GM06990 (cell line): ENCODE results near the gene BTBD7.

Source experiments
- DNase-seq: peaks from one replicate; pipeline ENCODE4 v3.0.0-alpha.2; 2011; ENCODE audit not compliant: insufficient read length; ENCODE audit errors: extremely low read depth
- H3K27me3 ChIP-seq: replicated peaks from 2 replicates; pipeline ENCODE4 v1.6.0; 2011; ENCODE audit warnings: low read length; ENCODE audit not compliant: control insufficient read depth, insufficient read depth
- H3K36me3 ChIP-seq: 2 replicates; pipeline ENCODE4 v1.5.1; 2011; ENCODE audit warnings: low read length; ENCODE audit not compliant: control insufficient read depth, insufficient read depth
- H3K4me3 ChIP-seq: replicated peaks from 2 replicates; pipeline ENCODE4 v1.5.1; 2011; ENCODE audit warnings: low read depth, mild to moderate bottlenecking, control low read depth, low read length
- CTCF ChIP-seq: IDR thresholded peaks from 2 replicates; pipeline ENCODE4 v1.5.1; 2011; ENCODE audit warnings: low read length, control low read depth, mild to moderate bottlenecking, inconsistent platforms; ENCODE audit not compliant: insufficient read depth, poor library complexity, severe bottlenecking

The BTBD7 gene

GRCh38 chr14:93281937-93282336 lies 50.9 kb downstream of the BTBD7 start:
- Histone ChIP-seq H3K36me3 (no peaks in the 10 kb centered on the region), H3K4me3 (no peak overlapping the region), H3K27me3 (no peaks in the 10 kb centered on the region)
- no peak for DNase-seq
- no peak for TF ChIP-seq CTCF

- no peak for DNase-seq
- no peaks in the 10 kb centered on the region for H3K27me3 ChIP-seq
- H3K36me3 ChIP-seq: no peaks in the 10 kb centered on the region
- TF ChIP-seq CTCF: no peak
- no peak overlapping the region for H3K4me3 ChIP-seq
Measured at GRCh38 chr14:93280743-93281142, 52.1 kb downstream of the BTBD7 start.

- no peak overlapping the region for H3K4me3 ChIP-seq
- no peaks in the 10 kb centered on the region for H3K36me3 ChIP-seq
- DNase-seq: no peak
Measured at GRCh38 chr14:93276031-93276716, 56.7 kb downstream of the BTBD7 start.

GRCh38 chr14:93274055-93274806 lies 58.6 kb downstream of the BTBD7 start:
- no peak for DNase-seq
- no peak for TF ChIP-seq CTCF
- Histone ChIP-seq H3K4me3 (no peak overlapping the region), H3K36me3 (no peaks in the 10 kb centered on the region), H3K27me3 (no peaks in the 10 kb centered on the region)

More at GRCh38 chr14:93276031-93276716, 56.7 kb downstream of the BTBD7 start:
- no peaks in the 10 kb centered on the region for H3K27me3 ChIP-seq
- TF ChIP-seq CTCF: no peak

- DNase-seq: no peak
- TF ChIP-seq CTCF: no peak
- Histone ChIP-seq H3K4me3 (no peak overlapping the region), H3K36me3 (no peaks in the 10 kb centered on the region), H3K27me3 (no peaks in the 10 kb centered on the region)
Measured at GRCh38 chr14:93271111-93271510, 61.7 kb downstream of the BTBD7 start.
